Vagina (tissue), 2 donors: Measurements from ENCODE around the gene MRPL41. TPM values are rescaled to one million over a fixed set of nuclear protein-coding genes. Genes with fewer than 3 reads are reported as not detected.
"Not testable (repeated sequence)": the region's sequence is repeated elsewhere in the genome, so short reads cannot be mapped to it uniquely, and the experiment has no call there.

ENCODE experiments used
- DNase-seq, 2 donors: peaks; one replicate each; pipeline ENCODE4 v3.0.0-alpha.2; 2017; ENCODE audit errors: extremely low spot score in 2 of 2
- H3K27ac ChIP-seq: fragments of 200-600 bp; sonication (generic); one replicate; pipeline ENCODE4 v1.5.1; 2019
- H3K27me3 ChIP-seq: fragments of 200-600 bp; sonication (generic); one replicate; pipeline ENCODE4 v1.5.1; 2019
- H3K36me3 ChIP-seq, 2 donors: fragments of 200-600 bp; sonication (generic); one replicate each; pipeline ENCODE4 v1.5.1; 2017 to 2019
- H3K4me1 ChIP-seq: fragments of 200-600 bp; sonication (generic); one replicate; pipeline ENCODE4 v1.5.1; 2019
- H3K4me3 ChIP-seq, 2 donors: fragments of 200-600 bp; sonication (generic); 1 replicate in 1 of 2; 2 replicates in 1 of 2; pipeline ENCODE4 v1.5.1; 2016 to 2019
- H3K9me3 ChIP-seq: fragments of 200-600 bp; sonication (generic); one replicate; pipeline ENCODE4 v1.5.1; 2019
- CTCF ChIP-seq, 3 experiments: fragments of 450-650 bp in 2 of 3; fragments of 200-600 bp in 1 of 3; sonication (generic) in 1 of 3; IDR thresholded peaks; one replicate each; pipeline ENCODE4 v1.5.1; 2017 to 2019; ENCODE audit warnings: antibody characterized with exemption in 3 of 3, mild to moderate bottlenecking in 2 of 3, moderate library complexity in 2 of 3
- POLR2A ChIP-seq, 2 donors: fragments of 450-650 bp; IDR thresholded peaks; one replicate each; pipeline ENCODE4 v1.6.1; 2017; ENCODE audit warnings: antibody characterized with exemption in 2 of 2, mild to moderate bottlenecking in 2 of 2, moderate library complexity in 2 of 2
- POLR2AphosphoS5 ChIP-seq, 2 donors: sonication (generic); formaldehyde crosslinking; IDR thresholded peaks; one replicate each; pipeline ENCODE4 v1.9.0; 2017; ENCODE audit warnings: antibody characterized with exemption in 2 of 2, mild to moderate bottlenecking in 2 of 2, low read depth in 1 of 2; ENCODE audit not compliant: insufficient read depth in 1 of 2
- intact Hi-C: fragments of 100-400 bp; cut with DNase I; formaldehyde crosslinking; loops from one replicate; pipeline ENCODE4 v1.15.1; 2023
- total RNA-seq: library from RNA; depleted of rRNA; stranded (reverse); fragments of >200 nt; gene quantifications from one replicate; pipeline ENCODE4 v1.2.3, GENCODE V29; 2016

Gene MRPL41
- total RNA-seq, 1 donor from 2014 or later, result 83.7 TPM

DNA sequence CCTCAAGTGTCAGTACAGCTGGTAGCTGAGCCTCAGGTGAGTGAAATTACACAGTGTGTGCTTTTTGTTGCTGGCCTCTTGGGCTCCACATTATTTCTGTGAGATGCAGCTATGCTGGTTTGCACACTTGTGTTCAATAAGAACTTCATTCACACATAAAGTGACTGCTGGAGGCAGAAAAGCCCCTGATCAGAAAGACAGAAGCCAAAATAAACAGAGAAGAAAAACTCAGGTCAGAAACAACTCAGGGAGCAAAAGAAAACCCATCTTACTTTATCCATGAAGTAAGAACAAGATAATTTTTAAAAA is 16.6 kb upstream of the MRPL41 start:
- intact Hi-C loops, result no loop called here
- no peaks in the 10 kb centered on the region for H3K36me3 ChIP-seq
- no peak overlapping the region for H3K4me3 ChIP-seq
- no peak for DNase-seq
- peaks cover 7% of the 10 kb centered on the region for H3K4me1 ChIP-seq
- no peaks in the 10 kb centered on the region for H3K27me3 ChIP-seq
- H3K27ac ChIP-seq, result no peak overlapping the region
- TF ChIP-seq POLR2A (IDR thresholded peaks at IDR 0.05) (no peak), CTCF (IDR thresholded peaks at IDR 0.05) (no peak), POLR2AphosphoS5 (IDR thresholded peaks at IDR 0.05; ENCODE audit: insufficient read depth in 1 of 2, low read depth in 1 of 2) (no peak)
- H3K9me3 ChIP-seq, result no peaks in the 10 kb centered on the region

DNA sequence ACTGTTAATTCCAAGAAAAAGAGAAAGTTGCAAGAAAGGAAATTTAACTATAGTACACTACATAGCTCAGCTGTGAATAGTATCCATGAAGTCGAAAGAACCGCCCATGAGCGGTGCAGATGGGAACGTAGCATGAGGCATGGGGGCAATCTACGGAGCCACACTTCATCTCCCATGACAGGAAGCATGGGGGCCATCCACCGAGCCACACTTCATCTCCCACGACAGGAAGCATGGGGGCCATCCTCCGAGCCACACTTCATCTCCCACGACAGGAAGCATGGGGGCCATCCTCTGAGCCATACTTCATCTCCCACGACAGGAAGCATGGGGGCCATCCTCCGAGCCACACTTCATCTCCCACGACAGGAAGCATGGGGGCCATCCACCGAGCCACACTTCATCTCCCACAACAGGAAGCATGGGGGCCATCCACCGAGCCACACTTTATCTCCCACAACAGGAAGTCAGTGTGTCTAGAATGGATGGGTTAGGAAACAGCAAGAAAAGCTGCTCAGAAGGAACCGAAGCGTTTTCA is 15.0 kb upstream of the MRPL41 start:
- H3K27ac ChIP-seq, H3K9me3 ChIP-seq, H3K36me3 ChIP-seq, DNase-seq, H3K4me3 ChIP-seq, intact Hi-C loops, H3K4me1 ChIP-seq, H3K27me3 ChIP-seq: not testable (repeated sequence)

- no peaks in the 10 kb centered on the region for H3K27me3 ChIP-seq
- no peak overlapping the region for H3K27ac ChIP-seq
- no peaks in the 10 kb centered on the region for H3K36me3 ChIP-seq
- no peak overlapping the region for H3K4me3 ChIP-seq
- TF ChIP-seq POLR2AphosphoS5 (IDR thresholded peaks at IDR 0.05; ENCODE audit: insufficient read depth in 1 of 2, low read depth in 1 of 2), result no peak
- no peak for TF ChIP-seq POLR2A (IDR thresholded peaks at IDR 0.05)
- H3K4me1 ChIP-seq, result peaks cover 7% of the 10 kb centered on the region
- H3K9me3 ChIP-seq, result no peaks in the 10 kb centered on the region
- intact Hi-C loops, result no loop called here
- DNase-seq, result no peak
These were observed 13.6 kb upstream of the MRPL41 start for GRCh38 chr9:137538058-137538457.

DNA sequence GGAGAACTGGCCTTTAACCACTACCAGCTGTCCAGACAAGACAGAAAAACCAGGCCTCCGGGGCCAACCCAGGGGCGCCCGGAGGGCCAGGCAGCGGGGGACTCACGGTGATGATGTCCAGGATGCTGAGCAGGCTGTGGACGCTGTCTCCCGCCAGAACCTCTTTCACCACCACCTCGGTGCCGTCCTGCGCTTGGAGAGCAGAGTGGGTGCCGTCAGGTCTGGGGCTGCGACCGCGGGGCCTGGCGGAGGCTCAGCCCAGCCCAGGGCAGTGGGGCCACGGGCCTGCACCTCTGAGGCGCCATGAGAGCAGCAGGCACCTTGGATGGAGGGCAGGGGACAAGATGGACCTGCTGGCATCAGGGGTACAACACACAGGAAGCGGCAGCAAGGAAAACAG is 11.1 kb upstream of the MRPL41 start:
- intact Hi-C loops, result no loop called here
- H3K4me1 ChIP-seq, result peaks cover 7% of the 10 kb centered on the region
- no peaks in the 10 kb centered on the region for H3K9me3 ChIP-seq
- H3K27ac ChIP-seq, result no peak overlapping the region
- H3K36me3 ChIP-seq, result no peaks in the 10 kb centered on the region
- H3K4me3 ChIP-seq, result no peak overlapping the region
- DNase-seq, result no peak
- no peaks in the 10 kb centered on the region for H3K27me3 ChIP-seq
- TF ChIP-seq POLR2AphosphoS5 (IDR thresholded peaks at IDR 0.05; ENCODE audit: insufficient read depth in 1 of 2, low read depth in 1 of 2) (no peak), CTCF (IDR thresholded peaks at IDR 0.05) (no peak), POLR2A (IDR thresholded peaks at IDR 0.05) (no peak)

DNA sequence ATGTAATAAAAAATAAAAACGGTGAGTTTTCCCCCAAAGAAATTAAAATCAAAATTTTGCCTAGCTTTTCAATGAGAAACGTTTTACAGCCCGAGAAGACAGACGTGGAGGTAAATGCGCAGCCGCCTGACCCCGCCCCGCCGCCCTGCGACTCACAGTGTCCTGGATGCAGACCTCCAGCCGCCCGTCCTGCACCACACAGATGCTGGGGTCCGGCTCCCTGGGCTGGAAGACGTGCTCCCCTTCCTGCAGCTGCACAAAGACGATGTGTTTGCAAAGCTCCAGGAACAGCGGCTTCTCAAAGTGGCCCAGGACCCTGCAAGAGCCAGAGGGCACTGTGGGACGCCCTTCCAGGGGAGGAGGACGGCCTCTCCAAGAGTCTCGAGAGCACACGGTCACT is 9.2 kb upstream of the MRPL41 start:
- intact Hi-C loops, result no loop called here
- Histone ChIP-seq H3K9me3 (no peaks in the 10 kb centered on the region), H3K27me3 (no peaks in the 10 kb centered on the region), H3K4me1 (peaks cover 7% of the 10 kb centered on the region), H3K36me3 (no peaks in the 10 kb centered on the region), H3K4me3 (no peak overlapping the region), H3K27ac (no peak overlapping the region)
- DNase-seq, result no peak
- TF ChIP-seq POLR2A (IDR thresholded peaks at IDR 0.05) (no peak), CTCF (IDR thresholded peaks at IDR 0.05) (no peak), POLR2AphosphoS5 (IDR thresholded peaks at IDR 0.05; ENCODE audit: insufficient read depth in 1 of 2, low read depth in 1 of 2) (no peak)

DNA sequence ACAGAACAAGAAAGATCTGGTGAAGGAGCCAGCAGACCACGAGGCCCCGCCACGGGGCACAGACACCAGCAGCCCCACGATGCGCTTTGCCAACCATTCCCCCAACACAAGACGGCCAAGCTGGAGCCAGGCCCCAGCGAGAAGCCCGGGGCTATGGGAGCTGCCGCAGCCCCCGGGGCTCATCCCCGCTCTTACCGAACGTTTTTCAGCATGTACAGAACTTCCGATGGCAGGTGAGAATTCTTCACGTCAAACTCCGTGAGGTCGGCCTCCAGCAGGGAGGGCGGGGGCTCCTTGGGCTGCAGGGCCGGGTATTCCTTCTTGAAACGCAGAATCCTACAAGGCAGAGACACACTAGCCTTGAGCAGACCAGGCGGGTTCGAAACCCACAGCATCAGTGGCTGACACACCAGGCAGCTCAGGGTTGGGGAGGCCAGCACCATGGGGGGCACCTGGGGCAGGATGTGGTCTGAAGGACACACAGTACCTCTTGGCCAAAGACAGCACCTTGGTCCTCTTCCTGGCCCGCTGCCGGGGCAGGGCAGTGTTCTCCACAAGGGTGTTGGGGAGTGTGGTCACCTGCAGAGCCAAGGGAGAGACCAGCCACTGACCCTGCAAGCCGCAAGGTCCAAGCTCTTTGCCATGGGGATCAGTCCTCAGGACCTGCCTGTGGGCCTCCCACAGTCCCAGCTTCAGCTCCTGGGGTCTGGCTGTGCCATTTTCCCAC is 8.3 kb upstream of the MRPL41 start:
- peaks cover 7% of the 10 kb centered on the region for H3K4me1 ChIP-seq
- DNase-seq, result no peak
- H3K9me3 ChIP-seq, result no peaks in the 10 kb centered on the region
- H3K4me3 ChIP-seq, result no peak overlapping the region
- intact Hi-C loops, result no loop called here
- no peaks in the 10 kb centered on the region for H3K27me3 ChIP-seq
- no peaks in the 10 kb centered on the region for H3K36me3 ChIP-seq
- H3K27ac ChIP-seq, result peak overlapping the region; percentile 75
- TF ChIP-seq POLR2AphosphoS5 (IDR thresholded peaks at IDR 0.05; ENCODE audit: insufficient read depth in 1 of 2, low read depth in 1 of 2), result no peak
- TF ChIP-seq CTCF (IDR thresholded peaks at IDR 0.05), result no peak
- no peak for TF ChIP-seq POLR2A (IDR thresholded peaks at IDR 0.05)
